ENCODE data around the gene DNAAF8.

Gene DNAAF8

GRCh38 chr16:4753227-4753626 lies 18.9 kb downstream of the DNAAF8 start:
- no peak for DNase-seq

- DNase-seq, result no peak
These were observed 20.5 kb downstream of the DNAAF8 start for GRCh38 chr16:4754865-4755264.

GRCh38 chr16:4755687-4756086 lies 21.4 kb downstream of the DNAAF8 start:
- DNase-seq, result no peak

GRCh38 chr16:4760221-4760910 lies 26.0 kb downstream of the DNAAF8 start:
- no peak for DNase-seq

GRCh38 chr16:4762205-4762604 lies 27.9 kb downstream of the DNAAF8 start:
- DNase-seq, result no peak

GRCh38 chr16:4763791-4764190 lies 29.5 kb downstream of the DNAAF8 start:
- no peak for DNase-seq

- no peak for DNase-seq
These were observed 31.5 kb downstream of the DNAAF8 start for GRCh38 chr16:4765511-4766474.

- DNase-seq, result peak; percentile 98
These were observed 32.7 kb downstream of the DNAAF8 start, which contains the start of gene ZNF500 for GRCh38 chr16:4766875-4767628. TSS of gene ZNF500 (minus strand) at chr16:4767162. CDS start at chr16:4765978, 1,184 bp downstream.

GRCh38 chr16:4767872-4768548 lies 33.7 kb downstream of the DNAAF8 start:
- DNase-seq, result no peak

- DNase-seq, result peak; percentile 94
These were observed 34.4 kb downstream of the DNAAF8 start for GRCh38 chr16:4768549-4769305.

- DNase-seq, result no peak
These were observed 34.9 kb downstream of the DNAAF8 start for GRCh38 chr16:4769306-4769638.

GRCh38 chr16:4771646-4772045 lies 37.3 kb downstream of the DNAAF8 start:
- no peak for DNase-seq

GRCh38 chr16:4772351-4772750 lies 38.0 kb downstream of the DNAAF8 start:
- DNase-seq, result no peak

- DNase-seq, result no peak
These were observed 40.7 kb downstream of the DNAAF8 start for GRCh38 chr16:4775005-4775404.

GRCh38 chr16:4776141-4776705 lies 41.9 kb downstream of the DNAAF8 start:
- DNase-seq, result no peak

- no peak for DNase-seq
These were observed 43.2 kb downstream of the DNAAF8 start for GRCh38 chr16:4777339-4778049.

GRCh38 chr16:4778050-4778392 lies 43.7 kb downstream of the DNAAF8 start:
- no peak for DNase-seq

- DNase-seq, result no peak
These were observed 45.9 kb downstream of the DNAAF8 start for GRCh38 chr16:4780235-4780634.

- no peak for DNase-seq
These were observed 49.1 kb downstream of the DNAAF8 start for GRCh38 chr16:4783251-4783950.

- no peak for DNase-seq
These were observed 49.6 kb downstream of the DNAAF8 start for GRCh38 chr16:4783951-4784336.
